Thyroid gland (tissue), 4 donors: Measurements from ENCODE around the gene HSPA1L.
"Not testable (repeated sequence)": the region's sequence is repeated elsewhere in the genome, so short reads cannot be mapped to it uniquely, and the experiment has no call there.

Experiments used
- CTCF ChIP-seq, 6 experiments: fragments of 200-600 bp in 3 of 6; fragments of 450-650 bp in 3 of 6; sonication (generic) in 3 of 6; IDR thresholded peaks; one replicate each; pipeline ENCODE4 v1.5.1; 2016 to 2019; ENCODE audit warnings: antibody characterized with exemption in 6 of 6, mild to moderate bottlenecking in 2 of 6, inconsistent platforms in 1 of 6, moderate library complexity in 1 of 6
- POLR2A ChIP-seq, 2 donors: fragments of 450-650 bp; IDR thresholded peaks; one replicate each; pipeline ENCODE4 v1.6.1; 2017; ENCODE audit warnings: antibody characterized with exemption in 2 of 2, mild to moderate bottlenecking in 2 of 2, moderate library complexity in 1 of 2

GRCh38 chr6:31823592-31824196, 8.6 kb upstream of the HSPA1L start:
- TF ChIP-seq POLR2A, CTCF (IDR thresholded peaks at IDR 0.05): not testable (repeated sequence)
